C4-2B (cell line): ENCODE results near the gene WNT10A.

Source experiments
- CTCF ChIP-seq: fragments of 450-650 bp; conservative IDR thresholded peaks from 2 replicates; pipeline ENCODE4 v1.5.1; 2017; ENCODE audit warnings: mild to moderate bottlenecking
- ZFX ChIP-seq: fragments of 450-650 bp; IDR thresholded peaks from 2 replicates; pipeline ENCODE4 v1.6.1; 2017

DNA sequence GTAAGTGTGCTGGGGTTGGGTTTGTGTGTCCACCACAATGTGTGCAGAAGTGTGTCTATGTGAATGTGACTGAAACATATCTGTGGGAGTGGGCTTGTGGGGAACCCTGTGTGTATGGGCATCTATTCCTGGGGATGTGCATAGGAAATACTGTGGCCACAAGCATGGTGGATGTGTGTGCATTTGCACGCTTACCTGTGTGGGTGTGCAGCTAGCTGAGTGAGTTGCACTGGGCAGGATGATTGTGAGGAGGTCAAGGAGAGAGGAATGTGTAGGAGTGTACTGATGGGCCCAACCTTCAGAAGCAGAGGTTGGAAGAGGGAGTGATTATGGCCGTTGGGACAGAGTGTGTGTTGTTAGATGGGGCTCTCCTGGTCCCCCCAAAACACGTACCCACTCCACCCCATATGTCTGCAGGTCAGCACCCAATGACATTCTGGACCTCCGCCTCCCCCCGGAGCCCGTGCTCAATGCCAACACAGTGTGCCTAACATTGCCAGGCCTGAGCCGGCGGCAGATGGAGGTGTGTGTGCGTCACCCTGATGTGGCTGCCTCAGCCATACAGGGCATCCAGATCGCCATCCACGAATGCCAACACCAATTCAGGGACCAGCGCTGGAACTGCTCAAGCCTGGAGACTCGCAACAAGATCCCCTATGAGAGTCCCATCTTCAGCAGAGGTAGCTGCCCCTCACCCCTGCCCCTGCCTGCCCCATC, 1.2 kb downstream of the WNT10A start:
- no peak for TF ChIP-seq CTCF
- TF ChIP-seq ZFX: no peak
